HepG2 (cell line): ENCODE measurements around the gene SH2D5. TPM values are rescaled to one million over a fixed set of nuclear protein-coding genes. Genes with fewer than 3 reads are reported as not detected.

Experiments
- YY1 ChIP-seq: IDR thresholded peaks from 2 replicates; pipeline ENCODE4 v1.6.1; 2011; ENCODE audit warnings: low read length, low read depth, moderate library complexity, mild to moderate bottlenecking; ENCODE audit not compliant: insufficient read depth, insufficient replicate concordance
- polyA plus RNA-seq, 8 experiments: library from polyadenylated mRNA; depleted of rRNA in 3 of 8; stranded (reverse) in 7 of 8; unstranded in 1 of 8; fragments of >200 nt; fragmentation: Illumina TruSeq in 4 of 8; extraction: Trizol in 4 of 8; gene quantifications; 2 replicates each; pipeline versions ENCODE4 v1.2.1 to v1.2.3, GENCODE V29; 2011 to 2016; ENCODE audit warnings: low read depth in 4 of 8, missing spikeins in 1 of 8, mixed read lengths in 1 of 8; ENCODE audit not compliant: insufficient read depth in 1 of 8
- total RNA-seq, 5 experiments: library from RNA; depleted of rRNA; stranded (reverse); fragments of >200 nt; fragmentation: Illumina TruSeq; extraction: Trizol; gene quantifications; 2 replicates each; pipeline ENCODE4 v1.2.3, GENCODE V29; 2016; ENCODE audit warnings: low read depth in 1 of 5
- TF ChIP-seq, protein P1 (sequence below), 2 experiments: fragments of 450-650 bp in 1 of 2; sonication (generic) in 1 of 2; formaldehyde crosslinking in 1 of 2; IDR thresholded peaks; 2 replicates each; pipeline versions ENCODE4 v1.6.1 to v1.8.0; 2016 to 2022; ENCODE audit warnings: antibody characterized with exemption in 1 of 2, mild to moderate bottlenecking in 1 of 2, missing genetic modification reagents in 1 of 2

SH2D5 gene
- total and polyA plus RNA-seq, 2 of the 13 experiments (the other 11 are each of a cell fraction or from before 2014, with no cell fraction given), result 1.2 to 3.4 TPM

DNA sequence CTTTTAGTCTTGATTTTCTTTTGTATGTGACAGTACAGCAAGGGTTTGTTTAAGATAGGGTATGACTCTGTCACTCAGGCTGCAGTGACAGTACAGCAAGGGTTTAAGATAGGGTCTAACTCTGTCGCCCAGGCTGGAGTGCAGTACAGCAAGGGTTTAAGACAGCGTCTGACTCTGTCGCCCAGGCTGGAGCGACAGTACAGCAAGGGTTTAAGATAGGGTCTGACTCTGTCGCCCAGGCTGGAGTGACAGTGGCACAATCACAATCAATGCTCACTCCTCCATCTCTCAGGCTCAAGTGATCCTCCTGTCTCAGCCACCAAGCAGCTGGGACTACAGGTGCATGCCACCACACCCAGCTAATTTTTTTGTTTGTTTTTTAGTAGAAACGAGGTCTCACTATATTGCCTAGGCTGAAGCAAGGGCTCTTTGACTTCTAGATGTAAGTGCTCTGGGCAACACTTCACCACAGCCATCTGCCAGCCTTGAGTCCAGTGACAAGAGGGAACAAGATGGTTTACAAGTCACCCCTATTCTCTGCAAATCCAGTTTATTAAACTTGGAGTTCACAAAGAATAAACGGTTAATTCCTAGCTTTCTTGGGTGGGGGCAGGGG lies 965 bp upstream of the SH2D5 start (continued):
- TF ChIP-seq, protein P1, sequence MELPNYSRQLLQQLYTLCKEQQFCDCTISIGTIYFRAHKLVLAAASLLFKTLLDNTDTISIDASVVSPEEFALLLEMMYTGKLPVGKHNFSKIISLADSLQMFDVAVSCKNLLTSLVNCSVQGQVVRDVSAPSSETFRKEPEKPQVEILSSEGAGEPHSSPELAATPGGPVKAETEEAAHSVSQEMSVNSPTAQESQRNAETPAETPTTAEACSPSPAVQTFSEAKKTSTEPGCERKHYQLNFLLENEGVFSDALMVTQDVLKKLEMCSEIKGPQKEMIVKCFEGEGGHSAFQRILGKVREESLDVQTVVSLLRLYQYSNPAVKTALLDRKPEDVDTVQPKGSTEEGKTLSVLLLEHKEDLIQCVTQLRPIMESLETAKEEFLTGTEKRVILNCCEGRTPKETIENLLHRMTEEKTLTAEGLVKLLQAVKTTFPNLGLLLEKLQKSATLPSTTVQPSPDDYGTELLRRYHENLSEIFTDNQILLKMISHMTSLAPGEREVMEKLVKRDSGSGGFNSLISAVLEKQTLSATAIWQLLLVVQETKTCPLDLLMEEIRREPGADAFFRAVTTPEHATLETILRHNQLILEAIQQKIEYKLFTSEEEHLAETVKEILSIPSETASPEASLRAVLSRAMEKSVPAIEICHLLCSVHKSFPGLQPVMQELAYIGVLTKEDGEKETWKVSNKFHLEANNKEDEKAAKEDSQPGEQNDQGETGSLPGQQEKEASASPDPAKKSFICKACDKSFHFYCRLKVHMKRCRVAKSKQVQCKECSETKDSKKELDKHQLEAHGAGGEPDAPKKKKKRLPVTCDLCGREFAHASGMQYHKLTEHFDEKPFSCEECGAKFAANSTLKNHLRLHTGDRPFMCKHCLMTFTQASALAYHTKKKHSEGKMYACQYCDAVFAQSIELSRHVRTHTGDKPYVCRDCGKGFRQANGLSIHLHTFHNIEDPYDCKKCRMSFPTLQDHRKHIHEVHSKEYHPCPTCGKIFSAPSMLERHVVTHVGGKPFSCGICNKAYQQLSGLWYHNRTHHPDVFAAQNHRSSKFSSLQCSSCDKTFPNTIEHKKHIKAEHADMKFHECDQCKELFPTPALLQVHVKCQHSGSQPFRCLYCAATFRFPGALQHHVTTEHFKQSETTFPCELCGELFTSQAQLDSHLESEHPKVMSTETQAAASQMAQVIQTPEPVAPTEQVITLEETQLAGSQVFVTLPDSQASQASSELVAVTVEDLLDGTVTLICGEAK (IDR thresholded peaks at IDR 0.05), result no peak
- TF ChIP-seq, protein P1 (CRISPR knock-in tag; IDR thresholded peaks at IDR 0.05), result no peak
- TF ChIP-seq YY1, result no peak
- TF ChIP-seq, all 625 proteins: peak for 22
